Muscle of back (tissue), 11 donors: ENCODE data around the gene TMEM184B. TPM values are rescaled to one million over a fixed set of nuclear protein-coding genes. Genes with fewer than 3 reads are reported as not detected.

Experiments
- DNase-seq, 3 donors: peaks; one replicate each; pipeline versions ENCODE4 v3.0.0 to v3.0.0-alpha.2; 2013
- polyA plus RNA-seq, 10 donors: library from polyadenylated mRNA; unstranded; fragments of 120-200 nt; gene quantifications; one replicate each; pipeline ENCODE4 v1.2.1, GENCODE V29; 2013; ENCODE audit not compliant: insufficient read length in 10 of 10

TMEM184B gene
- polyA plus RNA-seq, 10 donors = 53.4 to 76.1 (median 68.1) TPM

GRCh38 chr22:38310518-38311322 lies 37.9 kb upstream of the TMEM184B start:
- DNase-seq = no peak

GRCh38 chr22:38309614-38310517 lies 37.1 kb upstream of the TMEM184B start:
- no peak for DNase-seq

GRCh38 chr22:38308791-38309498 lies 36.1 kb upstream of the TMEM184B start:
- no peak for DNase-seq

- DNase-seq = peak; percentile 25 to 67 (median 37)
Observed at GRCh38 chr22:38305471-38306448, 33.0 kb upstream of the TMEM184B start.

- DNase-seq = peak in 1 of 3 donors; percentile 41
Observed at GRCh38 chr22:38304526-38304925, 31.7 kb upstream of the TMEM184B start.

- DNase-seq = no peak
Observed at GRCh38 chr22:38303974-38304373, 31.2 kb upstream of the TMEM184B start.

GRCh38 chr22:38302906-38303305 lies 30.1 kb upstream of the TMEM184B start:
- no peak for DNase-seq

GRCh38 chr22:38300946-38301345 lies 28.1 kb upstream of the TMEM184B start:
- peak in 2 of 3 donors; percentile 30 to 49 for DNase-seq

GRCh38 chr22:38300197-38300945 lies 27.6 kb upstream of the TMEM184B start:
- DNase-seq = no peak

GRCh38 chr22:38299770-38300102 lies 26.9 kb upstream of the TMEM184B start:
- DNase-seq = no peak

- DNase-seq = no peak
Observed at GRCh38 chr22:38298312-38299005, 25.6 kb upstream of the TMEM184B start.

- DNase-seq = no peak
Observed at GRCh38 chr22:38296372-38296771, 23.6 kb upstream of the TMEM184B start.

GRCh38 chr22:38295863-38296262 lies 23.1 kb upstream of the TMEM184B start:
- DNase-seq = no peak

- DNase-seq = no peak
Observed at GRCh38 chr22:38295339-38295738, 22.5 kb upstream of the TMEM184B start.

- no peak for DNase-seq
Observed at GRCh38 chr22:38294193-38294592, 21.4 kb upstream of the TMEM184B start.

GRCh38 chr22:38292694-38293093 lies 19.9 kb upstream of the TMEM184B start:
- DNase-seq = no peak

GRCh38 chr22:38291201-38291777 lies 18.5 kb upstream of the TMEM184B start:
- peak in 2 of 3 donors; percentile 31 to 57 for DNase-seq

- DNase-seq = no peak
Observed at GRCh38 chr22:38290347-38290746, 17.5 kb upstream of the TMEM184B start.

GRCh38 chr22:38289583-38290082 lies 16.8 kb upstream of the TMEM184B start:
- no peak for DNase-seq
